Mucosa of rectum (tissue), 2 donors: ENCODE data around the gene LLGL1.
A peak's percentile ranks its signal among the peaks of the same experiment; 100 is the strongest.

ENCODE experiments used
- H3K27ac ChIP-seq, 2 donors: one replicate each; pipeline ENCODE4 v1.7.0; 2013; ENCODE audit warnings: inconsistent platforms in 2 of 2, low read depth in 2 of 2, low read length in 2 of 2
- H3K27me3 ChIP-seq, 2 donors: one replicate each; pipeline ENCODE4 v1.7.0; 2013; ENCODE audit warnings: low read length in 2 of 2; ENCODE audit not compliant: control insufficient read depth in 2 of 2, insufficient read depth in 2 of 2
- H3K36me3 ChIP-seq, 2 donors: one replicate each; pipeline ENCODE4 v1.7.0; 2013; ENCODE audit warnings: low read length in 2 of 2; ENCODE audit not compliant: control insufficient read depth in 2 of 2, insufficient read depth in 2 of 2
- H3K4me1 ChIP-seq, 2 donors: one replicate each; pipeline ENCODE4 v1.7.0; 2013; ENCODE audit warnings: low read length in 2 of 2, mild to moderate bottlenecking in 1 of 2; ENCODE audit not compliant: control insufficient read depth in 2 of 2, insufficient read depth in 2 of 2
- H3K4me3 ChIP-seq, 2 donors: one replicate each; pipeline ENCODE4 v1.7.0; 2013; ENCODE audit warnings: low read length in 2 of 2
- H3K9ac ChIP-seq, 2 donors: one replicate each; pipeline ENCODE4 v1.7.0; 2013; ENCODE audit warnings: low read length in 2 of 2, low read depth in 1 of 2, mild to moderate bottlenecking in 1 of 2
- H3K9me3 ChIP-seq, 2 donors: one replicate each; pipeline ENCODE4 v1.7.0; 2013; ENCODE audit warnings: low read length in 2 of 2; ENCODE audit not compliant: control insufficient read depth in 2 of 2
- donor health status: healthy.
- donor health status: Normal muscosa, but diverticular disease.

The LLGL1 gene

DNA sequence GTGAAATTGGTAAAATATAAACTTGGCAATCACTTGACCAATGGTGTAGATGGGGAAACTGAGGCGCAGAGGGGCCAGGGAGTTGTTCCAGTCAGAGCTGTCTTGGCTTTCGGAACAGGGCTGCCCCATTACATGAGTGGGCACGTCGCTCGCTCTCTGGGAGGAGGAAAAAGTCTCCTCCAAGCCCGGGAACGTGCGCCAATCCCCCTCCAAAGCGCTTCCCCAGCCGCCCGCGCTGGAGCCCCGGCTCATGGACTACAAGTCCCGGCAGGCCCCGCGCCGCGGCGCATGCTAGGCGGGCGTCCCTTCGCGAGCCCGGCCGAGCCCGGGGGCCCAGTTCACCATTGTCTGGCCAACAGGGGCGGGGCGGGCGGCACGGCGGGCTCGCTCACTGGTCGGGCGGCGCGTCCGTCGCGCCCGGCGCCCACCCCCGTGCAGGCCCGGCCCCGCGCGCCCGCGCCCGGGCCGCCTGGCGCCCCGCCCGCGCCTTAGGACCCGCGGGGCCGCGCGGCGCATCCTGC, at the start of gene LLGL1:
TSS of gene LLGL1 (plus strand) at position 515 of the 521 bp plus-strand sequence. CDS start 48 bp downstream, outside the sequence.
- peak within 1 kb of the TSS in 1 of 2 donors; percentile 28 for H3K27ac ChIP-seq
- peak within 1 kb of the TSS; percentile 67 to 72 for H3K4me3 ChIP-seq
- H3K9me3 ChIP-seq, result no peaks in the 10 kb centered on the region
- peaks cover 4 to 8% of the 10 kb centered on the region in 2 donors for H3K4me1 ChIP-seq
- H3K9ac ChIP-seq, result peak within 1 kb of the TSS; percentile 63 to 67
- no peaks in the 10 kb centered on the region for H3K27me3 ChIP-seq
- H3K36me3 ChIP-seq, result no peaks in the 10 kb centered on the region

DNA sequence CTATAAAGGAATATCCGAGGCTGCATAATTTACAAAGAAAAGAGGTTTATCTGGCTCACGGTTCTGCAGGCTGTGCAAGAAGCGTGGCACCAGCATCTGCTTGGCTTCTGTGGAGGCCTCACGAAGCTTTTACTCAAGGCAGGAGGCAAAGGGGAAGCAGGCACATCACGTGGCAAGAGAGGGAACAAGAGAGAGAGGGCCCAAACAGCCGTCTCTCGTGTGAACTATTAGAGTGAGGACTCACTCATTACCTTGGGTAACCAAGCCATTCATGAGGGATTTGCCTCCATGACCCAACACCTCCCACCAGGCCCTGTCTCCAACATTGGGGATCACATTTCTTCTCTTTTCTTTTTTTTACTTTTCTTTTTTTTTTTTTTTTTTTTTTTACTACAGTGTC, 49.3 kb upstream of the LLGL1 start:
- H3K9ac ChIP-seq, result no peak overlapping the region

DNA sequence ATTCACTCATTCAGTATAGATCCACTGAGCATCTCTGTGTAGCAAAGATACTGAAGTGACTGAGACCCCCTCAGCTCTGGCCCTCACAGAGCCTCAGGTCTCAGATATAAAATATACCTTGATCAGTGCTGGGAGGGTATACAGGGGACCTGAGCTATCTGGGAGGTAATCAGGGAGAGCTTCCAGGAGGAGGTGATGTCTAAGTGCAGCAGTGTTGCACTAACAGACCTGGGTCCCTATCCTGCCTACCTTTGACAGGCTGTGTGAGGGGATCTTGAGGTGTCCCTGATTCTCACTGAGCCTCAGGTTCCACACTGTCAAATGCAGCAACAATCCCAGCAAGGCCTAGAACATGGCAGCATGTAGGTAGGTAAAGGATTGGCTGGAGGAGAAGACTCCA, 48.3 kb upstream of the LLGL1 start:
- H3K36me3 ChIP-seq, result no peaks in the 10 kb centered on the region
- H3K9ac ChIP-seq, result no peak overlapping the region
- no peaks in the 10 kb centered on the region for H3K27me3 ChIP-seq
- H3K4me3 ChIP-seq, result no peak overlapping the region
- H3K4me1 ChIP-seq, result peaks cover 9 to 13% of the 10 kb centered on the region in 2 donors
- H3K9me3 ChIP-seq, result no peaks in the 10 kb centered on the region
- H3K27ac ChIP-seq, result no peak overlapping the region

More for the DNA sequence above, 49.3 kb upstream of the LLGL1 start:
- H3K4me1 ChIP-seq, result peaks cover 1 to 4% of the 10 kb centered on the region in 2 donors
- H3K27me3 ChIP-seq, result no peaks in the 10 kb centered on the region
- H3K27ac ChIP-seq, result no peak overlapping the region
- no peak overlapping the region for H3K4me3 ChIP-seq
- H3K9me3 ChIP-seq, result no peaks in the 10 kb centered on the region
- H3K36me3 ChIP-seq, result no peaks in the 10 kb centered on the region

DNA sequence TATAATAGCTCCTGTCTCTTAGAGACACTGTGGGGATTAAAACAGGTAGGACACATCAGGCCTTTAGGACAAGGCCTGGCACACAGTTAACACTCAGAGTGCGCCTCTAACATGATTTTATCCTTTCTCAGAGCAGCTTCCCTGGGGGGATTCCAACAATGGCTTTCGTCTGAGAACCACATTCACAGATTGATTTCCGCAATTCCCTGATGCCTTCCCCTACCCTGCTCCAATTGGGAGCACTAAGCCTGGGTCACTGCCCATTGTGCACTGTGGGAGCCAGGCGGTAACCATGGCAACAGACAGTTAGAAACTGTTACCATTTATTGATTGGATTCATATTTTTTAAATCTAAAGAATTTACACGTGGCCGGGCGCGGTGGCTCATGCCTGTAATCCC, 47.7 kb upstream of the LLGL1 start:
- H3K4me3 ChIP-seq, result no peak overlapping the region
- H3K27me3 ChIP-seq, result no peaks in the 10 kb centered on the region
- no peak overlapping the region for H3K9ac ChIP-seq
- H3K4me1 ChIP-seq, result peaks cover 12 to 17% of the 10 kb centered on the region in 2 donors
- no peaks in the 10 kb centered on the region for H3K36me3 ChIP-seq
- H3K9me3 ChIP-seq, result no peaks in the 10 kb centered on the region
- H3K27ac ChIP-seq, result no peak overlapping the region

DNA sequence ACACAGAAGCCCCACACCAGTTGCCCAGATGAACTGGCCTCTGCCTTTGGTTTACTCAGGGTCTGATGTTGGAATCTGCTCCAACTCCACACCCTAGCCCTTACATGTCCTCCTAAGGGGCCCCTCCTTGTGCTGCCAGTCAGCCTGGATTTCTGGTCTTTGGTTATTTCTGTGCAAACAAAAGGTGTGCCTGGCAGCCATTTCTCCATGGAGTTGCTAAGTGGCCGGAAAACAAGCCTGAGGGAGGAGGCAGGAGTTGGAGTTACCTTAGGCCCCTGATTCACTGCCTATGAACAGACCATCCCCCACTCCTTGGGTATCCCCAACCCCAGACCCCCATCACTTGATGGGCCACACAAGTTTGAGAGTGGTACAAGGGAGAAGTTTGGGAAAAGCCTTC, 46.2 kb upstream of the LLGL1 start:
- no peak overlapping the region for H3K9ac ChIP-seq
- no peak overlapping the region for H3K4me3 ChIP-seq
- H3K4me1 ChIP-seq, result peaks cover 12 to 17% of the 10 kb centered on the region in 2 donors
- no peaks in the 10 kb centered on the region for H3K9me3 ChIP-seq
- no peaks in the 10 kb centered on the region for H3K27me3 ChIP-seq
- no peak overlapping the region for H3K27ac ChIP-seq
- no peaks in the 10 kb centered on the region for H3K36me3 ChIP-seq

DNA sequence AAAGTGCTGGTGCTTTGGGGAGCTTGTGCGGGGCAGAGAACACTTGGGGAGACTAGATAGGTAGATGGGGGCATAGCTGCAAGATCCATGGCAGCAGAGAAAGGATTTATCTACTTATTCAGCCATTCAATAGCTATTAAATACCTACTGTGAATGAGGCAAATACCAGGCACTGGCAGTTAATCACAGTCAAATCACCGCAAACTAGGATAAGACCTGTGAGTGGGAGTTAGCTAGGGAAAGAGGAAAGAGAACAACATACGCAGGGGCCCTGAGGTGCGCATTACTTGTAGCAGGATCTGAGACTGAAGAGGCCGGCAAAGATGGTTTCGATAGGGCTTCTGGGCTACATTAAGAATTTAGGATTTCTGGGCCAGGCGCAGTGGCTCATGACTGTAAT, 45.6 kb upstream of the LLGL1 start:
- Histone ChIP-seq H3K9me3 (no peaks in the 10 kb centered on the region), H3K27ac (no peak overlapping the region), H3K36me3 (no peaks in the 10 kb centered on the region), H3K9ac (no peak overlapping the region), H3K4me3 (no peak overlapping the region), H3K4me1 (peaks cover 12 to 21% of the 10 kb centered on the region in 2 donors), H3K27me3 (no peaks in the 10 kb centered on the region)

DNA sequence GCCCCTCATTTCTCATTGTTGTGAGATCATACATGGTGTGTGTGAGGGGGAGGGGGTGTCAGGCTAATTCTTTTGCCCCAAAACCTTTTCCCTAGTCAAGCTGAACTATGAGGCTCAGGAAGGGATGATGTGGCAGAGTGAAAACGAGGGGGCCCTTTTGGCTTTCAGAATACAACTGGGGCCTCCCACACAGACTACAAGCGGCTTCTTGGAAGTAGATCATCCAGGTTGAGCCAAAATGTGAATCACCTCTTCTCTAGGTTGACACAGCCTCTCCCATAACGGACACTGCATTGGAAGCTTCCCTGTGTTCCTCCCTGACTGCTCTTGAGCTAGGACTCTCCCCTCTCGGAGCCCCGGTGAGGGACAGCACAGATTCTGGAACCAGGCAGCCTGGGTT, 44.1 kb upstream of the LLGL1 start:
- H3K27ac ChIP-seq, result peak overlapping the region in 1 of 2 donors; percentile 98
- no peak overlapping the region for H3K4me3 ChIP-seq
- peaks cover 0 to 2% of the 10 kb centered on the region in 2 donors for H3K36me3 ChIP-seq

DNA sequence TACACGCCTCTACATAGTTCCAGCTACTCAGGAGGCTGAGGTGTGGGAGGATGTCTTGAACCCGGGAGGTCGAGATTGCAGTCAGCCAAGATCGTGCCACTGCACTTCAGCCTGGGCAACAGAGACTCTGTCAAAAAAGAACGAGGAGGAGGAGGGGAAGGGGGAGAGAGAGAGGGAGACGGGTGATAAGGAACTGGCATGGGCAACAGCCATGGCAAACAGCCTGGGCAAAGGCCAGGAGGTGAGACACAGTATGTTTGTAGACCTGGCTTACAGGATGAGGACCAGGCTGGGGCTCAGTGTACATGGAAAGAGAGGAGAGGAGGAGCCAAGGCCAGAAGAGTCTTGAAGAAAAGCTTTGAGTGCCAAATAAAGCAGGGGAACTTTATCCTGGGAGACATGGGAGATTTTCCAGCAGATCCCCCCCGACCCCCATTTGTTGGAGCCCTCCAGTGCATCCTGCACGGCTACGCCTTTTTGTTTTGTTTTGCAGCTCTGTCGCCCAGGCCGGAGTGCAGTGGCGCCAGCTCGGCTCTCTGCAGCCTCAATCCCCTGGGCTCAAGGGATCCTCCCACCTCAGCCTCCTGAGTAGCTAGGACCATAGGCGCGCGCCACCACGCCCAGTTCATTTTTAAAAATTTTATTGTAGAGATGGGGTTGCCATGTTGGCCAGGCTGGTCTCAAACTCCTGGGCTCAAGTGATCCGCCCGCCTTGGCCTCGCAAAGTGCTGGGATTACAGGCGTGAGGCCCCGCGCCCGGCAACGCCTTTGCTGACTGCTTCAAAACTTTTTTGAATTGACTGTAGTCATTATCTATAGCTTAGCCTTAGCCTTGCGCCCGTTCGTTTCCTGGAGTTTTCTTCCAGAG, 43.1 kb upstream of the LLGL1 start:
- Histone ChIP-seq H3K4me3 (peak overlapping the region; percentile 89), H3K9ac (peak overlapping the region; percentile 89 to 93), H3K4me1 (peaks cover 36 to 43% of the 10 kb centered on the region in 2 donors), H3K9me3 (no peaks in the 10 kb centered on the region), H3K36me3 (peaks cover 4 to 5% of the 10 kb centered on the region in 2 donors), H3K27ac (peak overlapping the region; percentile 98), H3K27me3 (no peaks in the 10 kb centered on the region)

More for the DNA sequence above, 44.1 kb upstream of the LLGL1 start:
- Histone ChIP-seq H3K4me1 (peaks cover 26 to 33% of the 10 kb centered on the region in 2 donors), H3K9ac (no peak overlapping the region), H3K27me3 (no peaks in the 10 kb centered on the region), H3K9me3 (no peaks in the 10 kb centered on the region)

DNA sequence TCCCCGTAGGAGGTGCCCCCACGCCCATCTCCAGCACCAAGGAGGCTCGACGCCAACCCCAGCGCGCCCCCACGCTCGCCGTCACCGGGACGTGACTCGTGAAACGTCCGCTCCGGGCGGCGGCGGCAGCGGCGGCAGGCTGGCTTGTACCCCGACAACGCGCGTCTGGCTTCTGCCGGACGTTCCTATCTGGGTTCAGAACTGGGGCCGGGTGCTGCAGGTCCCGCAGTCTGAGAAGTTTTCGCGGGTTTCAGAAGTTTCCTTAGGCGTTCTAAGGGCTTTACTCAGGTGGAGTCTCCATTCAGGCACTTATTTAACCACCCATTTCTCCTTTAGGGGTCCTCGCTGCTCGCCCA, 42.5 kb upstream of the LLGL1 start:
- H3K4me1 ChIP-seq, result peaks cover 41 to 49% of the 10 kb centered on the region in 2 donors
- peak overlapping the region; percentile 89 for H3K4me3 ChIP-seq
- H3K27ac ChIP-seq, result peak overlapping the region; percentile 98
- H3K27me3 ChIP-seq, result no peaks in the 10 kb centered on the region
- peaks cover 5 to 7% of the 10 kb centered on the region in 2 donors for H3K36me3 ChIP-seq
- H3K9ac ChIP-seq, result peak overlapping the region; percentile 89 to 93
- H3K9me3 ChIP-seq, result no peaks in the 10 kb centered on the region

DNA sequence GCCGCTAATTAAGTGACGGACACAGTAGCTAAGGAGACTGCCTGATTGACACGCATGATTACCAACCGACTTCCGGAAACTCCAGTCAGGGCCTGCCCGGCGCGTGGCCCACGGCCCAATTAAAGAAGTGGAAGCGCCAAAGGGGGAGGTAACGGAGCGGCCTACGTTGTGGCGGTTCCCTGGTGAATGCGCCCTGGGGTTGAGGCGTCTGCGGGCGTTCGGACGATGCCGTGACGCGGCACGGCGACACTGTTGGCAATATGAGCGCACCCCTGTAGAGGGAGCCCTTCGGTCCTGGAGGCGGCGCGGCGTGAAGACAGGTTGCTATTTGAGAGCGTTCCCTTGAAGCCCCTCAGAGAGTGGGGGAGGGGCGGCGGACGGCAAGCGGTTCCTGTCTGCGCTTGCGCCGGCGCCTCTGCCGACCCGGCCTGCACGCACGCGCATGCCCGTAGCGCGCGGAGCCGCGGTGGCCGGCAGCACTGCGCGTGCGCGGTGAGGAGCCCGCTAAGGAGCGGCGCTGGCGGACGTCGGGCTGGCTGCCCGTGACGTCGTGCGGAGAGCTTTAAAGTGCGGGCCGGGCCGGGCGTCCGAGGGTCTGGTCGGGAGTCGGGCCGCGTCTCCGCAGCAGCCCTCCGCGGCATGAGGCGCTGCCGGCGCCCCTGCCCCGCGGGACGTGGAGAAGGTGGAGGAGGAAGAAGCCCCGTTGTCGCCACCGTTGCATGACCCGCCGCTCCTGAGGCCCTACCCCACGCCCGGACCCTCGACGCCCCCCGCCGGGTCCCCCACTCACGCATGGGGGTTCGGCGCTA, 41.9 kb upstream of the LLGL1 start, which contains the start of gene ALKBH5:
TSS of gene ALKBH5 (plus strand) at position 495 of the 809 bp plus-strand sequence. CDS start 416 bp downstream, outside the sequence.
- Histone ChIP-seq H3K27me3 (no peaks in the 10 kb centered on the region), H3K9me3 (no peaks in the 10 kb centered on the region), H3K36me3 (peaks cover 5 to 7% of the 10 kb centered on the region in 2 donors), H3K27ac (peak within 1 kb of the TSS; percentile 98), H3K4me3 (peak within 1 kb of the TSS; percentile 89), H3K9ac (peak within 1 kb of the TSS; percentile 89 to 93), H3K4me1 (peaks cover 47 to 55% of the 10 kb centered on the region in 2 donors)
